ENCODE results near the gene ST6GALNAC3.

Gene ST6GALNAC3

DNA sequence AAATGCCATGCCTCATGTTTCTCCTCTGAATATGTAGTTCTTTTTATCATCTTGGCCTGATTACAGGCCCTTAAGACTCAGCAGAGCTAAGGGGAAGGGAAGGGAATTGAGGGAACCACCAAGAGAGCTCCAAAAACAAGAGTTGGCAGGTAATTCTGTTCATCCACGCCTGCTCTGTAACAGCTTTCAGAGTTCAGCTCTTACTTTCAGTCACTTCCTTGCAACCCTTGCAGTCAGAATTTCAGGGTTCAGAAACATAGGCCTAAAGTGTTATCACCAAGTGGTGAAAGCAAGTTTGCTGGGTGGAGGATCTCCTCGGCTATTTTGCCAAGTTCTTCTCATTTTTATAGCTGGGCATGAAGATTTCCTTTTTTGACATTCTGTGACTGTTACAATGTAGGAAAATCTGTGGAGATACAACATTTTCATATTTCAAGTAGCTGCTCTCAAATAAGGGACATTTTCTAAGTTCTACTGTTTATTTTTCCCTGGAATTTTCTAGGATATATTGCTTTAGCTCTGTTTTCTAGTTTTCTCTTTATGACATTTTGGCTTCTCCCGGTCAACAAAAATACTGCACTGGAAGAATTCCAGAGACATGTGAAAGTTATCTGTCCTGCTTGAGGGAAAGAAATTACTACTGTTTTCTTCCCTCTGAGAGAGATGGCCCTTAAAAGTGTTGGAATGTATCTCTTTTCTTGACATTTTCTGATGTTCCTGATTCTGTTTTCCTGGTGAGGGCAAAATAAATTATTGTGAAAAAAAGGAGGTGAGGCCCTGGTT lies 540.9 kb downstream of the ST6GALNAC3 start:
- Histone ChIP-seq H3F3A (ENCODE audit: insufficient read depth, low read length) (no peaks in the 10 kb centered on the region), H2AFZ (ENCODE audit: low read length) (no peak overlapping the region), H3K36me3 (replicated peaks; ENCODE audit: insufficient read depth, low read length) (no peaks in the 10 kb centered on the region), H3K27ac (ENCODE audit: low read length) (no peak overlapping the region), H3K4me3 (ENCODE audit: low read length) (no peak overlapping the region), H3K9me3 (replicated peaks; ENCODE audit: insufficient read depth, low read length) (no peaks in the 10 kb centered on the region), H3K4me1 (ENCODE audit: low read length) (no peaks in the 10 kb centered on the region), H4K20me1 (ENCODE audit: insufficient read depth, low read length) (no peaks in the 10 kb centered on the region), H3K4me2 (ENCODE audit: low read depth, low read length) (no peak overlapping the region), H3K79me2 (ENCODE audit: low read length) (no peaks in the 10 kb centered on the region), H3K9ac (ENCODE audit: low read length) (no peak overlapping the region), H3K9me2 (replicated peaks; ENCODE audit: insufficient read depth, low read length) (no peaks in the 10 kb centered on the region), H3K27me3 (replicated peaks; ENCODE audit: insufficient read depth, low read length) (no peaks in the 10 kb centered on the region)
- no peak for DNase-seq
- TF ChIP-seq EZH2phosphoT487 (IDR thresholded peaks at IDR 0.05; ENCODE audit: low read length) (no peak), EZH2 (optimal IDR thresholded peaks at IDR 0.05; ENCODE audit: low read depth, low read length) (no peak)
- TF ChIP-seq, protein P1, sequence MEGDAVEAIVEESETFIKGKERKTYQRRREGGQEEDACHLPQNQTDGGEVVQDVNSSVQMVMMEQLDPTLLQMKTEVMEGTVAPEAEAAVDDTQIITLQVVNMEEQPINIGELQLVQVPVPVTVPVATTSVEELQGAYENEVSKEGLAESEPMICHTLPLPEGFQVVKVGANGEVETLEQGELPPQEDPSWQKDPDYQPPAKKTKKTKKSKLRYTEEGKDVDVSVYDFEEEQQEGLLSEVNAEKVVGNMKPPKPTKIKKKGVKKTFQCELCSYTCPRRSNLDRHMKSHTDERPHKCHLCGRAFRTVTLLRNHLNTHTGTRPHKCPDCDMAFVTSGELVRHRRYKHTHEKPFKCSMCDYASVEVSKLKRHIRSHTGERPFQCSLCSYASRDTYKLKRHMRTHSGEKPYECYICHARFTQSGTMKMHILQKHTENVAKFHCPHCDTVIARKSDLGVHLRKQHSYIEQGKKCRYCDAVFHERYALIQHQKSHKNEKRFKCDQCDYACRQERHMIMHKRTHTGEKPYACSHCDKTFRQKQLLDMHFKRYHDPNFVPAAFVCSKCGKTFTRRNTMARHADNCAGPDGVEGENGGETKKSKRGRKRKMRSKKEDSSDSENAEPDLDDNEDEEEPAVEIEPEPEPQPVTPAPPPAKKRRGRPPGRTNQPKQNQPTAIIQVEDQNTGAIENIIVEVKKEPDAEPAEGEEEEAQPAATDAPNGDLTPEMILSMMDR (IDR thresholded peaks at IDR 0.05; ENCODE audit: low read length): no peak

DNA sequence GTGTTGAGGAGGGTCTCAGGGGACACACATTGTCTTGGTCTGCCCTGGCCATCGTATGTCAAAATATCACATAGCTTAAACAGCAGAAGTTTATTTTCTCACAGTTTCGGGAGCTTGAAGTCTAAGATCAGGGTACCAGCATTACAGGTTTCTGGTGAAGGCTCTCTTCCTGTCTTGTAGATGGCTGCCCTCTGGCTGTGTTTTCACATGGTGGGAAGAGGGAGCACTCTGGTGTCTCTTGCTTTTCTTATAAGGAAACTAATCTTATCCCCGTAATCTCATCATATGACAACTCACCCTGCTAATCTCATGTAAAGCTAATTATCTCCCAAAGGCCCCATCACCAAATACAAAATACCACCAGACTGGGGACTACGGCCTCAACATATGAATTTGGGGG lies 545.8 kb downstream of the ST6GALNAC3 start:
- H3K9ac ChIP-seq (ENCODE audit: low read length): no peak overlapping the region
- no peak for TF ChIP-seq EZH2phosphoT487 (IDR thresholded peaks at IDR 0.05; ENCODE audit: low read length)
- no peak for TF ChIP-seq EZH2 (optimal IDR thresholded peaks at IDR 0.05; ENCODE audit: low read depth, low read length)
- TF ChIP-seq, protein P1 (IDR thresholded peaks at IDR 0.05; ENCODE audit: low read length): no peak
- no peaks in the 10 kb centered on the region for H3K79me2 ChIP-seq (ENCODE audit: low read length)
- H3K4me1 ChIP-seq (ENCODE audit: low read length): no peaks in the 10 kb centered on the region
- H3K36me3 ChIP-seq (replicated peaks; ENCODE audit: insufficient read depth, low read length): no peaks in the 10 kb centered on the region
- no peak overlapping the region for H2AFZ ChIP-seq (ENCODE audit: low read length)
- no peak overlapping the region for H3K4me3 ChIP-seq (ENCODE audit: low read length)
- H3K9me3 ChIP-seq (replicated peaks; ENCODE audit: insufficient read depth, low read length): no peaks in the 10 kb centered on the region
- H3K27me3 ChIP-seq (replicated peaks; ENCODE audit: insufficient read depth, low read length): no peaks in the 10 kb centered on the region
- H4K20me1 ChIP-seq (ENCODE audit: insufficient read depth, low read length): no peaks in the 10 kb centered on the region
- H3K4me2 ChIP-seq (ENCODE audit: low read depth, low read length): no peak overlapping the region
- H3K27ac ChIP-seq (ENCODE audit: low read length): no peak overlapping the region
- no peaks in the 10 kb centered on the region for H3F3A ChIP-seq (ENCODE audit: insufficient read depth, low read length)
- no peak for DNase-seq
- H3K9me2 ChIP-seq (replicated peaks; ENCODE audit: insufficient read depth, low read length): no peaks in the 10 kb centered on the region

DNA sequence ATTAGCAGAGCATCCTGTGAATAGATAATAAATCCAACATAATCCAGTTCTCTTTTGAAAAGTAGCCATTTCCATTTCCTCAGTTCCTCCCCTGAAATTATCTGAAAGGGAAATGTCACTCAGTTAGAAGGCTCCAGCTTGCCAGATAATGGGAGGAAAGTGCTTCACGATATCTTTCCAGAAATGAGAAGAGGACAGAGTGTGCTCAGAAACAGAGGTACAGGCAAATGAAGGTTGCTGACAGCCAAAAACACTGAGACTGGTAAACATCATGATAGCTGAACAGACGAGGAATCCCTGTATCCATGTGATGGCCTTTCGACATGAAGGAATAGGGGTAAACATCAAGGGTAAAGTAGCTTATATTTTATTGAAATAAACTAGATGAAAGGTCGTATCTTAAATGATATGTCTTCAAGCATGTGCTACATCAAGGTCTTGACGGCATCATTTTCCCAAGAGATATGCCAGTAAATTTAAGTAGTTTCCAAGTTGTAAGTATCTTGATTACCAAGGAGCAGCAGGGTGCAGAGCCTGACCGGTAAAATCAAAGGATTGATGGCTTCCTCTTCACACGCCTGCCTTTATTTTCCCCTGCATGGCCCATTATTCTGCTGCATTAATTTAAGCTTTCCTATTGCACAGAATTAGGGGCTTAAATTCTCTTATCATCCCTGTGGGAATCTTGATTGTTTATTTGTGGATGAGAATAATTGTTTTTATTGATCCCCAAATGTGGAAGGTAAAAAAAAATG lies 548.4 kb downstream of the ST6GALNAC3 start:
- no peaks in the 10 kb centered on the region for H3K36me3 ChIP-seq (replicated peaks; ENCODE audit: insufficient read depth, low read length)
- no peak overlapping the region for H3K27ac ChIP-seq (ENCODE audit: low read length)
- H3K79me2 ChIP-seq (ENCODE audit: low read length): no peaks in the 10 kb centered on the region
- H3K9me3 ChIP-seq (replicated peaks; ENCODE audit: insufficient read depth, low read length): no peaks in the 10 kb centered on the region
- no peak for DNase-seq
- no peaks in the 10 kb centered on the region for H3K27me3 ChIP-seq (replicated peaks; ENCODE audit: insufficient read depth, low read length)
- no peak overlapping the region for H3K4me2 ChIP-seq (ENCODE audit: low read depth, low read length)
- H3K9me2 ChIP-seq (replicated peaks; ENCODE audit: insufficient read depth, low read length): no peaks in the 10 kb centered on the region
- no peaks in the 10 kb centered on the region for H3F3A ChIP-seq (ENCODE audit: insufficient read depth, low read length)
- H3K4me1 ChIP-seq (ENCODE audit: low read length): no peaks in the 10 kb centered on the region
- H4K20me1 ChIP-seq (ENCODE audit: insufficient read depth, low read length): no peaks in the 10 kb centered on the region
- no peak overlapping the region for H3K4me3 ChIP-seq (ENCODE audit: low read length)
- TF ChIP-seq, protein P1 (IDR thresholded peaks at IDR 0.05; ENCODE audit: low read length): no peak
- TF ChIP-seq EZH2phosphoT487 (IDR thresholded peaks at IDR 0.05; ENCODE audit: low read length) (no peak), EZH2 (optimal IDR thresholded peaks at IDR 0.05; ENCODE audit: low read depth, low read length) (no peak)
- H2AFZ ChIP-seq (ENCODE audit: low read length): no peak overlapping the region
- no peak overlapping the region for H3K9ac ChIP-seq (ENCODE audit: low read length)

All from MM.1S (cell line).